ENCODE measurements around the gene PTPRD. TPM values are rescaled to one million over a fixed set of nuclear protein-coding genes. Genes with fewer than 3 reads are reported as not detected.

The PTPRD gene
- total RNA-seq, 1 donor from 2014 or later: 136 TPM

GRCh38 chr9:8666060-8666459, 1946.7 kb downstream of the PTPRD start:
- Mint-ChIP-seq H3K9me3 (no peaks in the 10 kb centered on the region), H3K27ac (no peak overlapping the region)

GRCh38 chr9:8660383-8660782, 1952.4 kb downstream of the PTPRD start:
- peak overlapping the region; percentile 58 for H3K27ac Mint-ChIP-seq
- H3K79me2 ChIP-seq (ENCODE audit: low read depth): peaks cover 6% of the 10 kb centered on the region
- H3K27ac ChIP-seq: no peak overlapping the region

More at GRCh38 chr9:8666060-8666459, 1946.7 kb downstream of the PTPRD start:
- Histone ChIP-seq H3K36me3 (no peaks in the 10 kb centered on the region), H3K27ac (no peak overlapping the region), H3K79me2 (ENCODE audit: low read depth) (peaks cover 6% of the 10 kb centered on the region), H3K4me3 (no peak overlapping the region), H4K20me1 (ENCODE audit: low read depth) (peaks cover 6% of the 10 kb centered on the region), H2AFZ (replicated peaks) (no peak overlapping the region), H3K4me2 (no peak overlapping the region), H3K9me3 (ENCODE audit: low read depth) (no peaks in the 10 kb centered on the region), H3F3A (ENCODE audit: low read depth) (no peaks in the 10 kb centered on the region), H3K4me1 (peaks cover 21% of the 10 kb centered on the region), H3K27me3 (no peaks in the 10 kb centered on the region), H3K9ac (no peak overlapping the region)
- H3K4me3 Mint-ChIP-seq: no peak overlapping the region
- peaks cover 3% of the 10 kb centered on the region for H3K36me3 Mint-ChIP-seq
- no peaks in the 10 kb centered on the region for H3K27me3 Mint-ChIP-seq (ENCODE audit: insufficient read depth, low read depth)
- TF ChIP-seq EZH2phosphoT487 (IDR thresholded peaks at IDR 0.05) (no peak), CTCF (IDR thresholded peaks at IDR 0.05) (no peak), EZH2 (IDR thresholded peaks at IDR 0.05) (no peak)
- no peak for DNase-seq (ENCODE audit: low spot score)
- peaks cover 27% of the 10 kb centered on the region for H3K4me1 Mint-ChIP-seq

GRCh38 chr9:8659108-8659507, 1953.7 kb downstream of the PTPRD start:
- DNase-seq (ENCODE audit: low spot score): no peak
- Histone ChIP-seq H3K4me1 (no peaks in the 10 kb centered on the region), H3K4me2 (no peak overlapping the region), H3K36me3 (no peaks in the 10 kb centered on the region), H3K27me3 (no peaks in the 10 kb centered on the region), H3K27ac (no peak overlapping the region), H3F3A (ENCODE audit: low read depth) (no peaks in the 10 kb centered on the region), H2AFZ (replicated peaks) (no peak overlapping the region), H3K4me3 (no peak overlapping the region), H3K9me3 (ENCODE audit: low read depth) (no peaks in the 10 kb centered on the region), H4K20me1 (ENCODE audit: low read depth) (no peaks in the 10 kb centered on the region), H3K9ac (no peak overlapping the region), H3K79me2 (ENCODE audit: low read depth) (peaks cover 2% of the 10 kb centered on the region)
- Mint-ChIP-seq H3K4me1 (peaks cover 9% of the 10 kb centered on the region), H3K27me3 (ENCODE audit: insufficient read depth, low read depth) (peaks cover 2% of the 10 kb centered on the region), H3K9me3 (peaks cover 4% of the 10 kb centered on the region), H3K27ac (no peak overlapping the region), H3K36me3 (peaks cover 5% of the 10 kb centered on the region), H3K4me3 (no peak overlapping the region)
- TF ChIP-seq EZH2phosphoT487 (IDR thresholded peaks at IDR 0.05) (no peak), EZH2 (IDR thresholded peaks at IDR 0.05) (no peak), CTCF (IDR thresholded peaks at IDR 0.05) (no peak)

More at GRCh38 chr9:8660383-8660782, 1952.4 kb downstream of the PTPRD start:
- Mint-ChIP-seq H3K27me3 (ENCODE audit: insufficient read depth, low read depth) (peaks cover 2% of the 10 kb centered on the region), H3K4me1 (peaks cover 16% of the 10 kb centered on the region), H3K36me3 (peaks cover 5% of the 10 kb centered on the region), H3K9me3 (peaks cover 4% of the 10 kb centered on the region), H3K4me3 (no peak overlapping the region)
- no peak overlapping the region for H3K4me3 ChIP-seq
- H3F3A ChIP-seq (ENCODE audit: low read depth): no peaks in the 10 kb centered on the region
- TF ChIP-seq CTCF (IDR thresholded peaks at IDR 0.05) (no peak), EZH2 (IDR thresholded peaks at IDR 0.05) (no peak), EZH2phosphoT487 (IDR thresholded peaks at IDR 0.05) (no peak)
- no peaks in the 10 kb centered on the region for H3K9me3 ChIP-seq (ENCODE audit: low read depth)
- no peaks in the 10 kb centered on the region for H3K27me3 ChIP-seq
- H4K20me1 ChIP-seq (ENCODE audit: low read depth): peaks cover 6% of the 10 kb centered on the region
- no peak overlapping the region for H3K9ac ChIP-seq
- H3K4me2 ChIP-seq: no peak overlapping the region
- peaks cover 10% of the 10 kb centered on the region for H3K4me1 ChIP-seq
- H2AFZ ChIP-seq (replicated peaks): no peak overlapping the region
- no peak for DNase-seq (ENCODE audit: low spot score)
- H3K36me3 ChIP-seq: no peaks in the 10 kb centered on the region

Measured in neural progenitor cell (in vitro differentiated cells).